ENCODE measurements around the gene TBX2. TPM values are rescaled to one million over a fixed set of nuclear protein-coding genes. Genes with fewer than 3 reads are reported as not detected.
A peak's percentile ranks its signal among the peaks of the same experiment; 100 is the strongest.

Gene TBX2
- total and polyA plus RNA-seq, 10 of the 15 experiments (the other 5 are each of a cell fraction or from before 2014, with no cell fraction given), result 0.13 TPM; not detected in 9

GRCh38 chr17:61385577-61386236 lies 13.9 kb upstream of the TBX2 start:
- Histone ChIP-seq H2AFZ (ENCODE audit: control insufficient read depth, low read depth, low read length) (no peak overlapping the region), H3K27ac (ENCODE audit: control insufficient read depth, insufficient read depth) (no peak overlapping the region), H4K20me1 (ENCODE audit: control insufficient read depth, insufficient read depth) (no peaks in the 10 kb centered on the region), H3K36me3 (ENCODE audit: control insufficient read depth in 2 of 2, insufficient read depth in 2 of 2, low read length in 1 of 2) (no peaks in the 10 kb centered on the region), H3K4me3 (no peak overlapping the region), H3K79me2 (ENCODE audit: control insufficient read depth, insufficient read depth, low read length) (no peaks in the 10 kb centered on the region), H3K9me3 (replicated peaks; ENCODE audit: control insufficient read depth, insufficient read depth, low read length) (no peaks in the 10 kb centered on the region), H3K4me1 (ENCODE audit: control insufficient read depth, insufficient read depth, low read length) (no peaks in the 10 kb centered on the region), H3K27me3 (replicated peaks in 1 of 2; ENCODE audit: control insufficient read depth in 2 of 2, insufficient read depth in 2 of 2, low read length in 1 of 2) (no peaks in the 10 kb centered on the region), H3K4me2 (ENCODE audit: control insufficient read depth, insufficient read depth) (no peak overlapping the region), H3K9ac (ENCODE audit: control insufficient read depth, insufficient read depth, low read length) (no peak overlapping the region)
- TF ChIP-seq SMC3 (IDR thresholded peaks at IDR 0.05; ENCODE audit: borderline replicate concordance, low read length) (no peak), RBBP5 (conservative IDR thresholded peaks at IDR 0.05) (no peak), NFXL1 (IDR thresholded peaks at IDR 0.05; ENCODE audit: borderline replicate concordance) (0 out of 2 replicates have a peak, but pooled peaks have one; percentile 11)
- BruUV-seq (replicated peaks), result no TSS peak
- in situ Hi-C loops (cut with MboI), result no loop called here
- intact Hi-C loops (cut with micrococcal nuclease; ENCODE audit: unreplicated experiment), result loop anchor here (5.0 kb wide), 1 partner anchor 663 kb away; no protein-coding TSS in a partner anchor
- DNase-seq (ENCODE audit: low read depth, low spot score) (no peak), ATAC-seq (no peak), FAIRE-seq (no peak)
- CTCF ChIA-PET, result interaction anchor here (0.8 kb wide), 1 partner anchor 9 kb away, joined by 3 read pairs; no protein-coding TSS in a partner anchor
- POLR2A ChIA-PET, result no interaction called here
- SMC1A ChIA-PET (ENCODE audit: uncharacterized antibody, unreplicated experiment), result interaction anchor here (1.0 kb wide), 1 partner anchor 665 kb away, joined by 4 read pairs; no protein-coding TSS in a partner anchor
- 61% methylated on average over 15 of the region's 15 CpGs for WGBS (ENCODE audit: insufficient coverage, insufficient replicate concordance, low lambda C conversion rate, missing lambda C conversion rate)
- RAD21 ChIA-PET (ENCODE audit: unreplicated experiment), result no interaction called here

- no peaks in the 10 kb centered on the region for H4K20me1 ChIP-seq (ENCODE audit: control insufficient read depth, insufficient read depth)
- POLR2A ChIA-PET, result no interaction called here
- no peak for FAIRE-seq
- TF ChIP-seq ATF2 (IDR thresholded peaks at IDR 0.05; ENCODE audit: low read length) (no peak), BHLHE40 (IDR thresholded peaks at IDR 0.05; ENCODE audit: borderline replicate concordance in 1 of 2, low read depth in 2 of 2, low read length in 1 of 2) (no peak), SMAD5 (IDR thresholded peaks at IDR 0.05; ENCODE audit: low read depth) (no peak), SREBF2 (IDR thresholded peaks at IDR 0.05; ENCODE audit: low read length) (no peak), SREBF1 (IDR thresholded peaks at IDR 0.05; ENCODE audit: low read length) (no peak), ZNF207 (IDR thresholded peaks at IDR 0.05; ENCODE audit: borderline replicate concordance) (no peak), ZNF217 (IDR thresholded peaks at IDR 0.05) (no peak), JUNB (IDR thresholded peaks at IDR 0.05) (no peak), ATF7 (IDR thresholded peaks at IDR 0.05; ENCODE audit: low read depth) (no peak), SIX5 (IDR thresholded peaks at IDR 0.05; ENCODE audit: low read depth, low read length, severe bottlenecking) (no peak)
Observed at GRCh38 chr17:61386251-61386650, 13.4 kb upstream of the TBX2 start.

More at GRCh38 chr17:61386251-61386650, 13.4 kb upstream of the TBX2 start:
- H3K4me2 ChIP-seq (ENCODE audit: control insufficient read depth, insufficient read depth), result no peak overlapping the region
- no peaks in the 10 kb centered on the region for H3K9me3 ChIP-seq (replicated peaks; ENCODE audit: control insufficient read depth, insufficient read depth, low read length)
- DNase-seq (ENCODE audit: low read depth, low spot score) (no peak), ATAC-seq (no peak)
- H3K27me3 ChIP-seq (replicated peaks in 1 of 2; ENCODE audit: control insufficient read depth in 2 of 2, insufficient read depth in 2 of 2, low read length in 1 of 2), result no peaks in the 10 kb centered on the region
- intact Hi-C loops (cut with micrococcal nuclease; ENCODE audit: unreplicated experiment), result loop anchor here (5.0 kb wide), 1 partner anchor 664 kb away; no protein-coding TSS in a partner anchor
- H3K27ac ChIP-seq (ENCODE audit: control insufficient read depth, insufficient read depth), result no peak overlapping the region
- in situ Hi-C loops (cut with MboI), result no loop called here
- ChIA-PET SMC1A (ENCODE audit: uncharacterized antibody, unreplicated experiment) (interaction anchor here (1.0 kb wide), 1 partner anchor 665 kb away, joined by 4 read pairs; no protein-coding TSS in a partner anchor), CTCF (interaction anchor here (1.7 kb wide), 1 partner anchor 666 kb away, joined by 5 read pairs; no protein-coding TSS in a partner anchor), RAD21 (ENCODE audit: unreplicated experiment) (no interaction called here)
- no peaks in the 10 kb centered on the region for H3K79me2 ChIP-seq (ENCODE audit: control insufficient read depth, insufficient read depth, low read length)
- 17% methylated on average over 6 of the region's 6 CpGs for WGBS (ENCODE audit: insufficient coverage, insufficient replicate concordance, low lambda C conversion rate, missing lambda C conversion rate)
- no peaks in the 10 kb centered on the region for H3K4me1 ChIP-seq (ENCODE audit: control insufficient read depth, insufficient read depth, low read length)
- no TSS peak for BruUV-seq (replicated peaks)
- H3K36me3 ChIP-seq (ENCODE audit: control insufficient read depth in 2 of 2, insufficient read depth in 2 of 2, low read length in 1 of 2), result no peaks in the 10 kb centered on the region
- no peak overlapping the region for H3K4me3 ChIP-seq
- H3K9ac ChIP-seq (ENCODE audit: control insufficient read depth, insufficient read depth, low read length), result no peak overlapping the region
- no peak overlapping the region for H2AFZ ChIP-seq (ENCODE audit: control insufficient read depth, low read depth, low read length)
